RWPE2 (cell line): ENCODE results near the gene NANOS1.

Experiments used
- ATAC-seq: fragments of 200-7000 bp; cut with Tn5 transposase; 3 replicates; pipeline ENCODE4 v1.9.1; 2021; ENCODE audit warnings: low read depth
- DNase-seq: peaks from one replicate; pipeline ENCODE4 v3.0.0-alpha.2; 2020; ENCODE audit warnings: low spot score
- H3K27ac ChIP-seq: fragments of 450-650 bp; 2 replicates; pipeline ENCODE4 v1.5.1; 2017; ENCODE audit warnings: mild to moderate bottlenecking; ENCODE audit not compliant: poor library complexity, severe bottlenecking
- H3K27me3 ChIP-seq: fragments of 250-450 bp; sonication (Bioruptor Pico); 2 replicates; pipeline ENCODE4 v1.5.1; 2021; ENCODE audit warnings: mild to moderate bottlenecking, moderate library complexity; ENCODE audit not compliant: insufficient read depth, poor library complexity, severe bottlenecking
- H3K36me3 ChIP-seq: fragments of 250-450 bp; sonication (Bioruptor Pico); 2 replicates; pipeline ENCODE4 v1.5.1; 2020; ENCODE audit warnings: low read depth, mild to moderate bottlenecking, moderate library complexity
- H3K4me1 ChIP-seq: fragments of 250-450 bp; sonication (Bioruptor Pico); 2 replicates; pipeline ENCODE4 v1.5.1; 2021; ENCODE audit warnings: mild to moderate bottlenecking, moderate library complexity; ENCODE audit not compliant: insufficient read depth, poor library complexity, severe bottlenecking
- H3K4me3 ChIP-seq: fragments of 250-450 bp; sonication (Bioruptor Pico); 2 replicates; pipeline ENCODE4 v1.5.1; 2021; ENCODE audit warnings: mild to moderate bottlenecking, moderate library complexity; ENCODE audit not compliant: severe bottlenecking
- H3K9me3 ChIP-seq: fragments of 250-450 bp; sonication (Bioruptor Pico); 2 replicates; pipeline ENCODE4 v1.5.1; 2021; ENCODE audit warnings: mild to moderate bottlenecking, moderate library complexity; ENCODE audit not compliant: severe bottlenecking
- CTCF ChIP-seq: fragments of 450-650 bp; IDR thresholded peaks from one replicate; pipeline ENCODE4 v1.5.1; 2017; ENCODE audit warnings: mild to moderate bottlenecking, moderate library complexity; ENCODE audit not compliant: poor library complexity, severe bottlenecking

NANOS1 gene

GRCh38 chr10:119028900-119029612 is 458 bp upstream of the NANOS1 start:
- H3K27ac ChIP-seq: no peak overlapping the region
- peak; percentile 17 for TF ChIP-seq CTCF
- H3K27me3 ChIP-seq: no peaks in the 10 kb centered on the region
- H3K36me3 ChIP-seq: peaks cover 17% of the 10 kb centered on the region
- H3K9me3 ChIP-seq: no peaks in the 10 kb centered on the region
- peaks cover 13% of the 10 kb centered on the region for H3K4me1 ChIP-seq
- DNase-seq (peak; percentile 78), ATAC-seq (peak; percentile 54)
- H3K4me3 ChIP-seq: peak overlapping the region; percentile 63

- peak; percentile 22 for ATAC-seq
- Histone ChIP-seq H3K4me1 (peaks cover 2% of the 10 kb centered on the region), H3K4me3 (peak overlapping the region; percentile 63), H3K9me3 (no peaks in the 10 kb centered on the region), H3K27me3 (no peaks in the 10 kb centered on the region), H3K27ac (peak overlapping the region; percentile 37), H3K36me3 (peaks cover 28% of the 10 kb centered on the region)
- TF ChIP-seq CTCF: no peak
- no peak for DNase-seq
Observed at GRCh38 chr10:119030421-119031250, 1.1 kb downstream of the NANOS1 start.

GRCh38 chr10:119031496-119032059 is 2.1 kb downstream of the NANOS1 start:
- no peak for TF ChIP-seq CTCF
- Histone ChIP-seq H3K36me3 (peaks cover 37% of the 10 kb centered on the region), H3K27me3 (no peaks in the 10 kb centered on the region), H3K4me1 (no peaks in the 10 kb centered on the region), H3K9me3 (no peaks in the 10 kb centered on the region), H3K4me3 (peak overlapping the region; percentile 63), H3K27ac (peak overlapping the region; percentile 6)
- DNase-seq: no peak
- ATAC-seq: peak; percentile 7; the same call in 1 of the 3 replicates

- Histone ChIP-seq H3K4me3 (no peak overlapping the region), H3K9me3 (no peaks in the 10 kb centered on the region), H3K27me3 (no peaks in the 10 kb centered on the region), H3K4me1 (no peaks in the 10 kb centered on the region), H3K36me3 (peaks cover 95% of the 10 kb centered on the region), H3K27ac (no peak overlapping the region)
- ATAC-seq (no peak), DNase-seq (no peak)
- no peak for TF ChIP-seq CTCF
Observed at GRCh38 chr10:119039161-119039560, 9.6 kb downstream of the NANOS1 start.
